ENCODE measurements around the gene INO80.
A peak's percentile ranks its signal among the peaks of the same experiment; 100 is the strongest.
"Not testable (repeated sequence)": the region's sequence is repeated elsewhere in the genome, so short reads cannot be mapped to it uniquely, and the experiment has no call there.

Gene INO80

DNA sequence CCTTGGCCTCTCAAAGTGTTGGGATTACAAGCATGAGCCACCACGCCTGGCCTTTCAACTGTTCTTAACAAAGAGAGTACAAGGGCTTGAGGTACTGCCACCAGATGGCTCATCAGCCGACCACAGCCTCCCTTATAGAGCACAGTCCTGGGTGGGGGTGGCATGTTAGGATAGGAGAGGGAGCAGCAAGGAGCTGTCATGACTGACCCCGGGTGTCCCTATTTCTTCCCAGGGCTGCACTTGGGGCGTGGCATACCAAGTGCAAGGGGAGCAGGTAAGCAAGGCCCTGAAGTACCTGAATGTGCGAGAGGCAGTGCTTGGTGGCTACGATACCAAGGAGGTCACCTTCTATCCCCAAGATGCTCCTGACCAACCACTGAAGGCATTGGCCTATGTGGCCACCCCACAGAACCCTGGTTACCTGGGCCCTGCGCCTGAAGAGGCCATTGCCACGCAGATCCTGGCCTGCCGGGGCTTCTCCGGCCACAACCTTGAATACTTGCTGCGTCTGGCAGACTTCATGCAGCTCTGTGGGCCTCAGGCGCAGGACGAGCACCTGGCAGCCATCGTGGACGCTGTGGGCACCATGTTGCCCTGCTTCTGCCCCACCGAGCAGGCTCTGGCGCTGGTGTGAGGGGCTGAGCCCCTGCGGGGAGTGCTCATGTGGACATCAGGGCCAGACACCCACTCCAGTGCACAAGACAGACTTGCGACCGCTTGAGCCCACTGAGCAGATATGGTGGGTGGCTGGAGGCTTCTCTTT is 160.8 kb downstream of the INO80 start:
- no peak overlapping the region for H3K4me3 Mint-ChIP-seq
- H3K27ac Mint-ChIP-seq = no peak overlapping the region

GRCh38 chr15:40954158-40954848 is 161.8 kb downstream of the INO80 start:
- H3K9me3 Mint-ChIP-seq; H3K36me3 Mint-ChIP-seq; DNase-seq; H3K27me3 Mint-ChIP-seq; ATAC-seq (replicated peaks); H3K27ac Mint-ChIP-seq: not testable (repeated sequence)
- Mint-ChIP-seq H3K4me3 (peak overlapping the region; percentile 87 to 92), H3K4me1 (peaks cover 22 to 25% of the 10 kb centered on the region in 2 donors)

More for the DNA sequence above, 160.8 kb downstream of the INO80 start:
- peaks cover 0 to 4% of the 10 kb centered on the region in 2 donors for H3K27me3 Mint-ChIP-seq
- peaks cover 30 to 35% of the 10 kb centered on the region in 2 donors for H3K4me1 Mint-ChIP-seq
- H3K9me3 Mint-ChIP-seq = no peaks in the 10 kb centered on the region
- DNase-seq (no peak), ATAC-seq (replicated peaks) (no peak)
- H3K36me3 Mint-ChIP-seq = peaks cover 5 to 8% of the 10 kb centered on the region in 2 donors

GRCh38 chr15:40953713-40954074 is 162.4 kb downstream of the INO80 start:
- Mint-ChIP-seq H3K4me1 (peaks cover 19 to 25% of the 10 kb centered on the region in 2 donors), H3K27me3 (peaks cover 5 to 9% of the 10 kb centered on the region in 2 donors), H3K36me3 (peaks cover 5 to 8% of the 10 kb centered on the region in 2 donors), H3K9me3 (no peaks in the 10 kb centered on the region), H3K27ac (peak overlapping the region; percentile 91), H3K4me3 (peak overlapping the region; percentile 87 to 92)
- ATAC-seq (replicated peaks) (no peak), DNase-seq (no peak)

GRCh38 chr15:40952901-40953712 is 163.0 kb downstream of the INO80 start, which contains the start of gene CHAC1:
Gene CHAC1 (plus strand): TSS chr15:40953471. CDS start chr15:40953584, 113 bp downstream.
- Mint-ChIP-seq H3K27me3 (peaks cover 5 to 12% of the 10 kb centered on the region in 2 donors), H3K36me3 (peaks cover 5 to 8% of the 10 kb centered on the region in 2 donors), H3K27ac (peak within 1 kb of the TSS; percentile 91), H3K9me3 (no peaks in the 10 kb centered on the region), H3K4me1 (peaks cover 18 to 25% of the 10 kb centered on the region in 2 donors), H3K4me3 (peak within 1 kb of the TSS; percentile 87 to 92)
- peak; percentile 96 to 98 for ATAC-seq (replicated peaks)
- peak; percentile 86 for DNase-seq

DNA sequence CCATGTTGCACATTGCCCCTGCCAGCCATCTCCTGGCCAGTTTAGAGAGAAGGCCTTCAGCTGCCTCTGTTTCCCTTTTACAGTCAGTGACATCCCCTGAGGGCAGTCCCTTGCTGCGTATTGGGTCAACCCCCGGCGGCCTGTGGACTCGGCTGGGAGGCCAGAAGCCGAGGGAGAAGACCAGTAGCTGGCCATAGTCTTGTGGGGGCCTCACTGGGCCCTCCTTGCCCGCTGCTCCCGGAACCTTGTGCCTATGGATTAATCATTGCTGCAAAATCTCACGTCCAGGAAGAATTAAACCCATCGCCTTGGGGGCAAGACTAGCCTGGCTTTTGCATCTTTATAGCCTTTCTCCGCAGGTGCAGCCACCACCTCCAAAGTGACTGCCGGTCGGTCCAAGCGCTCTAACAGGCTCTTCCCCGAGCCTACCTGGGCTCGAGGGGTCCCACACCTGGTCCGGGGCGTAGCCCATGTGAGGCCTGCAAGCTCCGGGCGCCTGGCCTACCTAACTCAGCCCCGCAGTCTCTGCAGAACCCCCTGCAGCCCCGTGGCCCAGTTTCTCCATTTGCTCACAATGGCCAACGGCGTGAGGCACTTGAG is 163.7 kb downstream of the INO80 start:
- Mint-ChIP-seq H3K27ac (peak overlapping the region; percentile 73), H3K36me3 (peaks cover 5 to 8% of the 10 kb centered on the region in 2 donors), H3K4me3 (peak overlapping the region; percentile 87 to 92), H3K9me3 (no peaks in the 10 kb centered on the region), H3K27me3 (peaks cover 5 to 15% of the 10 kb centered on the region in 2 donors), H3K4me1 (peaks cover 18 to 25% of the 10 kb centered on the region in 2 donors)
- ATAC-seq (replicated peaks) = no peak
- no peak for DNase-seq

- H3K27ac Mint-ChIP-seq = no peak overlapping the region
Observed at GRCh38 chr15:40951764-40952163, 164.3 kb downstream of the INO80 start.

GRCh38 chr15:40949756-40950207 is 166.3 kb downstream of the INO80 start:
- DNase-seq (no peak), ATAC-seq (replicated peaks) (no peak)
- no peaks in the 10 kb centered on the region for H3K36me3 Mint-ChIP-seq
- H3K4me3 Mint-ChIP-seq = no peak overlapping the region
- peaks cover 18 to 25% of the 10 kb centered on the region in 2 donors for H3K4me1 Mint-ChIP-seq
- no peak overlapping the region for H3K27ac Mint-ChIP-seq
- peaks cover 5 to 15% of the 10 kb centered on the region in 2 donors for H3K27me3 Mint-ChIP-seq
- H3K9me3 Mint-ChIP-seq = no peaks in the 10 kb centered on the region

More at GRCh38 chr15:40951764-40952163, 164.3 kb downstream of the INO80 start:
- peaks cover 18 to 25% of the 10 kb centered on the region in 2 donors for H3K4me1 Mint-ChIP-seq
- ATAC-seq (replicated peaks) (no peak), DNase-seq (no peak)
- no peaks in the 10 kb centered on the region for H3K9me3 Mint-ChIP-seq
- H3K27me3 Mint-ChIP-seq = peaks cover 5 to 15% of the 10 kb centered on the region in 2 donors
- no peak overlapping the region for H3K4me3 Mint-ChIP-seq
- H3K36me3 Mint-ChIP-seq = peaks cover 5 to 8% of the 10 kb centered on the region in 2 donors

- Mint-ChIP-seq H3K27ac (no peak overlapping the region), H3K9me3 (no peaks in the 10 kb centered on the region), H3K27me3 (peaks cover 5 to 15% of the 10 kb centered on the region in 2 donors), H3K4me3 (no peak overlapping the region), H3K4me1 (peaks cover 12 to 19% of the 10 kb centered on the region in 2 donors), H3K36me3 (no peaks in the 10 kb centered on the region)
- ATAC-seq (replicated peaks) = no peak
- no peak for DNase-seq
Observed at GRCh38 chr15:40948706-40949473, 167.2 kb downstream of the INO80 start.

GRCh38 chr15:40944510-40945296 is 171.4 kb downstream of the INO80 start:
- H3K27me3 Mint-ChIP-seq = peaks cover 5 to 11% of the 10 kb centered on the region in 2 donors
- H3K4me3 Mint-ChIP-seq = no peak overlapping the region
- ATAC-seq (replicated peaks) (no peak), DNase-seq (no peak)
- no peaks in the 10 kb centered on the region for H3K9me3 Mint-ChIP-seq
- H3K36me3 Mint-ChIP-seq = no peaks in the 10 kb centered on the region
- H3K4me1 Mint-ChIP-seq = peaks cover 21 to 35% of the 10 kb centered on the region in 2 donors
- H3K27ac Mint-ChIP-seq = no peak overlapping the region

DNA sequence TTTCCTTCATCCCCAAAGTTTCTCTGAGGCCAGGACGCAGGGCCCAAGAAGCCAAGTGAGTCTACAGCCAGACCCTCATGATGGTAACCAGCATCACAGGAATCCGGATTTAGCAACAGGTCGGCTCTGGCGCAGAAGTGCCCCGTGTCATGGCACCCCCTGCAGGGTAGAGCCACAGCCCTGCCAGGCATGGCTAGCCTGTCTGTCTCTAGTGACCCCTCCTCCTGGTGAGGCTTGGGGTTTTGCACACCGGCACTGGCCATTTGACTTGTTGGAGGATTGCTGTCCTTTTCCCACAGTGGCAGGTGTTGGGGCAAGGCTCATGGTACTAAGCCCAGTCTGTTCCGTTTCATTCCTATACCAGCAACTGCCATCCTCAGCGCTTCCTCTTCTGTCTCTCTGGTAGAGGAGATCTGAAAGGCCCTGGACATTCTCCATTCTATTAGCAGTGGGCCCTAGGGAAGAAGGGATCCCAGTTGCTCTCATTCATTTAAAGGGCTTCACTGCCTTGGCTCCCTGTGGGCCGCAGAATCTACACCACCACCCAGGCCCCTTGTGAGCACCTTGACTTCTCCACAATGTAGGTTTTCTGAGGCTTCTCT is 172.2 kb downstream of the INO80 start:
- H3K4me3 Mint-ChIP-seq = no peak overlapping the region
- DNase-seq = no peak
- peaks cover under 1 to 6% of the 10 kb centered on the region in 2 donors for H3K27me3 Mint-ChIP-seq
- no peak overlapping the region for H3K27ac Mint-ChIP-seq
- no peak for ATAC-seq (replicated peaks)
- H3K9me3 Mint-ChIP-seq = no peaks in the 10 kb centered on the region
- no peaks in the 10 kb centered on the region for H3K36me3 Mint-ChIP-seq
- peaks cover 22 to 36% of the 10 kb centered on the region in 2 donors for H3K4me1 Mint-ChIP-seq

- DNase-seq (no peak), ATAC-seq (replicated peaks) (no peak)
- Mint-ChIP-seq H3K9me3 (no peaks in the 10 kb centered on the region), H3K4me1 (peaks cover 24 to 36% of the 10 kb centered on the region in 2 donors), H3K27me3 (peaks cover 0 to under 1% of the 10 kb centered on the region in 2 donors), H3K4me3 (peak overlapping the region in 1 of 2 donors; percentile 70), H3K27ac (no peak overlapping the region), H3K36me3 (no peaks in the 10 kb centered on the region)
Observed at GRCh38 chr15:40942878-40943277, 173.2 kb downstream of the INO80 start.

DNA sequence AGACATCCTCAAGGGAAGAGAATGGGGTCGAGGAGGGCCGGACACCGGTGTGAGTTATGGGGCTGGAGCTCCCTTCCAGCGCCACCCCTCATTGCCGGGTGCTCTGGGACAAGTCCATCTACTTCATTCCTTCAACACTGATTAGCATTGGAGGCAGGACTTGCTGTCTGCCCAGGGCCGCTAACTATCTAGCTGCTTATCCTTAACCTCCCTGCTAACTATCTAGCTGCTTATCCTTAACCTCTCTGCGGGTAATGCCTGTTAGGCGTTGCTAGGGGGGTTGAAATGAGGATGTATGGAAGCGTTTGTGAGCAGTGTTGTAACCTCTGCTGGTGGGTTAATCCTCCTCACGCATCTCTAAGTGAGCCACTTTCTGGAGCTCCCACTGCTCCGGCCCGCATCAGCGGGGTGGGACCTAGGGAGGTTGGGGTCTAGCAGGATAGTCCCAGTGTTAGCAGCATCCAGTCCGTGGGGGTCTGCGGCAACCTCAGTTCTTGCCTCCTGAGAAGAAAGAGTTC is 173.7 kb downstream of the INO80 start:
- peak overlapping the region; percentile 70 to 79 for H3K4me3 Mint-ChIP-seq
- peak; percentile 3 to 9 for ATAC-seq (replicated peaks)
- H3K9me3 Mint-ChIP-seq = no peaks in the 10 kb centered on the region
- H3K36me3 Mint-ChIP-seq = no peaks in the 10 kb centered on the region
- DNase-seq = no peak
- H3K27me3 Mint-ChIP-seq = no peaks in the 10 kb centered on the region
- H3K4me1 Mint-ChIP-seq = peaks cover 25 to 36% of the 10 kb centered on the region in 2 donors
- peak overlapping the region; percentile 59 for H3K27ac Mint-ChIP-seq
